GM23248 (cell line): ENCODE data around the gene C22orf42. TPM values are rescaled to one million over a fixed set of nuclear protein-coding genes. Genes with fewer than 3 reads are reported as not detected.

ENCODE experiments used
- DNase-seq: peaks from one replicate; pipeline ENCODE4 v3.0.0-alpha.2; 2015
- H2AFZ ChIP-seq: fragments of 200-600 bp; sonication (generic); 2 replicates; pipeline ENCODE4 v1.6.1; 2016; ENCODE audit warnings: antibody characterized with exemption
- H3F3A ChIP-seq: fragments of 200-600 bp; sonication (generic); 2 replicates; pipeline ENCODE4 v1.6.1; 2016; ENCODE audit warnings: mild to moderate bottlenecking, antibody characterized with exemption, mixed run types; ENCODE audit not compliant: insufficient read depth
- H3K27ac ChIP-seq: fragments of 200-600 bp; sonication (generic); 2 replicates; pipeline ENCODE4 v1.5.1; 2016; ENCODE audit warnings: mild to moderate bottlenecking
- H3K27me3 ChIP-seq: fragments of 200-600 bp; sonication (generic); replicated peaks from 2 replicates; pipeline ENCODE4 v1.6.1; 2016; ENCODE audit warnings: mild to moderate bottlenecking; ENCODE audit not compliant: insufficient read depth
- H3K36me3 ChIP-seq: fragments of 200-600 bp; sonication (generic); 2 replicates; pipeline ENCODE4 v1.6.1; 2016; ENCODE audit warnings: low read depth, mild to moderate bottlenecking
- H3K4me1 ChIP-seq: fragments of 200-600 bp; sonication (generic); 2 replicates; pipeline ENCODE4 v1.6.1; 2016; ENCODE audit warnings: mild to moderate bottlenecking; ENCODE audit not compliant: insufficient read depth
- H3K4me2 ChIP-seq: fragments of 200-600 bp; sonication (generic); one replicate; pipeline ENCODE4 v1.6.1; 2016; ENCODE audit warnings: mild to moderate bottlenecking; ENCODE audit not compliant: unreplicated experiment
- H3K4me3 ChIP-seq: fragments of 200-600 bp; sonication (generic); 2 replicates; pipeline ENCODE4 v1.5.1; 2016; ENCODE audit warnings: mild to moderate bottlenecking
- H3K79me2 ChIP-seq: fragments of 200-600 bp; sonication (generic); 2 replicates; pipeline ENCODE4 v1.6.1; 2016; ENCODE audit warnings: mild to moderate bottlenecking; ENCODE audit not compliant: insufficient read depth
- H3K9ac ChIP-seq: fragments of 200-600 bp; sonication (generic); 2 replicates; pipeline ENCODE4 v1.6.1; 2016; ENCODE audit warnings: mild to moderate bottlenecking
- H3K9me2 ChIP-seq: fragments of 200-600 bp; sonication (generic); 2 replicates; pipeline ENCODE4 v1.6.1; 2016; ENCODE audit warnings: mixed run types, mild to moderate bottlenecking, moderate library complexity; ENCODE audit not compliant: insufficient read depth
- H3K9me3 ChIP-seq: fragments of 200-600 bp; sonication (generic); one replicate; pipeline ENCODE4 v1.6.1; 2017; ENCODE audit warnings: low read depth
- H4K20me1 ChIP-seq: fragments of 200-600 bp; sonication (generic); 2 replicates; pipeline ENCODE4 v1.6.0; 2016; ENCODE audit not compliant: insufficient read depth
- EZH2 ChIP-seq: fragments of 200-600 bp; sonication (generic); IDR thresholded peaks from 2 replicates; pipeline ENCODE4 v1.6.1; 2018; ENCODE audit warnings: antibody characterized with exemption, mild to moderate bottlenecking; ENCODE audit not compliant: insufficient read depth, poor library complexity, severe bottlenecking
- EZH2phosphoT487 ChIP-seq: fragments of 200-600 bp; sonication (generic); IDR thresholded peaks from 2 replicates; pipeline ENCODE4 v1.6.1; 2018; ENCODE audit warnings: antibody characterized with exemption, moderate library complexity, mild to moderate bottlenecking, low read depth; ENCODE audit not compliant: insufficient read depth
- WGBS, 2 experiments: methylation state at CpG; one replicate each; pipeline ENCODE4 v1.1.6; 2015 to 2017; ENCODE audit warnings: low lambda C conversion rate in 2 of 2, low coverage in 1 of 2; ENCODE audit errors: missing lambda C conversion rate in 2 of 2; 5-methylcytosine and 5-hydroxymethylcytosine counted together
- in situ Hi-C: fragments of 300-500 bp; cut with MboI; formaldehyde crosslinking; loops from 2 replicates; pipeline ENCODE4 v1.15.0; 2020
- polyA plus RNA-seq: library from polyadenylated mRNA; unstranded; fragments of >200 nt; fragmentation: Nextera tagmentation; extraction: Ambion mirVana; gene quantifications from 2 replicates; pipeline ENCODE4 v1.2.1, GENCODE V29; 2016
- small RNA-seq: library from RNA; depleted of rRNA; stranded (forward); fragments of <200 nt; gene quantifications from one replicate; pipeline ENCODE3, GENCODE V24; 2014; ENCODE audit warnings: low read depth, low replicate concordance
- total RNA-seq: library from RNA; depleted of rRNA; stranded (reverse); fragments of >200 nt; shearing (Covaris generic); gene quantifications from 2 replicates; pipeline ENCODE4 v1.2.3, GENCODE V29; 2014; rRNA removed

The C22orf42 gene
- total and polyA plus RNA-seq, 2 experiments from 2014 or later, result not detected

GRCh38 chr22:32112380-32112779, 46.7 kb downstream of the C22orf42 start:
- no peaks in the 10 kb centered on the region for H3F3A ChIP-seq
- no peak for DNase-seq
- no peaks in the 10 kb centered on the region for H3K36me3 ChIP-seq
- no peaks in the 10 kb centered on the region for H4K20me1 ChIP-seq
- TF ChIP-seq EZH2phosphoT487 (no peak), EZH2 (no peak)
- H2AFZ ChIP-seq, result no peak overlapping the region
- no peak overlapping the region for H3K4me2 ChIP-seq
- no peaks in the 10 kb centered on the region for H3K9me3 ChIP-seq
- H3K27ac ChIP-seq, result no peak overlapping the region
- peaks cover 37% of the 10 kb centered on the region for H3K27me3 ChIP-seq
- H3K9me2 ChIP-seq, result no peaks in the 10 kb centered on the region
- H3K9ac ChIP-seq, result no peak overlapping the region
- no peaks in the 10 kb centered on the region for H3K4me1 ChIP-seq
- in situ Hi-C loops, result no loop called here
- WGBS, 2 experiments, result 6 to 7% methylated on average over 2 of the region's 2 CpGs
- H3K4me3 ChIP-seq, result no peak overlapping the region
- H3K79me2 ChIP-seq, result no peaks in the 10 kb centered on the region

- Histone ChIP-seq H2AFZ (no peak overlapping the region), H3K27ac (no peak overlapping the region), H3K9me3 (no peaks in the 10 kb centered on the region), H3K9ac (no peak overlapping the region), H3K4me3 (no peak overlapping the region), H3K9me2 (no peaks in the 10 kb centered on the region), H3K36me3 (no peaks in the 10 kb centered on the region), H3K4me2 (no peak overlapping the region), H3K4me1 (no peaks in the 10 kb centered on the region), H4K20me1 (no peaks in the 10 kb centered on the region), H3K79me2 (no peaks in the 10 kb centered on the region), H3K27me3 (peaks cover 25% of the 10 kb centered on the region; the same call in 1 of the 2 replicates), H3F3A (no peaks in the 10 kb centered on the region)
- 0% methylated on average over 1 of the region's 1 CpG for WGBS, 2 experiments
- in situ Hi-C loops, result no loop called here
- TF ChIP-seq EZH2, result no peak
- no peak for TF ChIP-seq EZH2phosphoT487
- DNase-seq, result peak; percentile 18
Observed at GRCh38 chr22:32106930-32107329, 52.2 kb downstream of the C22orf42 start.

- WGBS, 2 experiments, result 7 to 17% methylated on average over 2 of the region's 2 CpGs
- H2AFZ ChIP-seq, result no peak overlapping the region
- no peaks in the 10 kb centered on the region for H3K9me2 ChIP-seq
- no peaks in the 10 kb centered on the region for H3F3A ChIP-seq
- H3K9me3 ChIP-seq, result no peaks in the 10 kb centered on the region
- no peaks in the 10 kb centered on the region for H3K36me3 ChIP-seq
- peak; percentile 43 for DNase-seq
- in situ Hi-C loops, result no loop called here
- no peaks in the 10 kb centered on the region for H3K79me2 ChIP-seq
- TF ChIP-seq EZH2phosphoT487 (no peak), EZH2 (no peak)
- no peak overlapping the region for H3K4me2 ChIP-seq
- H3K4me3 ChIP-seq, result no peak overlapping the region
- no peak overlapping the region for H3K9ac ChIP-seq
- H3K27me3 ChIP-seq, result peaks cover 10% of the 10 kb centered on the region
- no peaks in the 10 kb centered on the region for H4K20me1 ChIP-seq
- H3K4me1 ChIP-seq, result no peaks in the 10 kb centered on the region
- H3K27ac ChIP-seq, result no peak overlapping the region
Observed at GRCh38 chr22:32103658-32104315, 55.3 kb downstream of the C22orf42 start.

GRCh38 chr22:32100711-32101110, 58.4 kb downstream of the C22orf42 start:
- DNase-seq, result no peak
- no peak for TF ChIP-seq EZH2phosphoT487
- no peak for TF ChIP-seq EZH2
- in situ Hi-C loops, result no loop called here
- H3K79me2 ChIP-seq, result no peaks in the 10 kb centered on the region
- H3K4me2 ChIP-seq, result no peak overlapping the region
- no peaks in the 10 kb centered on the region for H3K9me2 ChIP-seq
- H3K36me3 ChIP-seq, result no peaks in the 10 kb centered on the region
- WGBS, 2 experiments, result 23 to 65% methylated on average over 1 of the region's 1 CpG
- H4K20me1 ChIP-seq, result no peaks in the 10 kb centered on the region
- H3K4me1 ChIP-seq, result no peaks in the 10 kb centered on the region
- H3K27ac ChIP-seq, result no peak overlapping the region
- H3K4me3 ChIP-seq, result no peak overlapping the region
- no peak overlapping the region for H2AFZ ChIP-seq
- H3F3A ChIP-seq, result no peaks in the 10 kb centered on the region
- no peaks in the 10 kb centered on the region for H3K9me3 ChIP-seq
- peaks cover 16% of the 10 kb centered on the region for H3K27me3 ChIP-seq
- no peak overlapping the region for H3K9ac ChIP-seq

Small RNA genes within 50 kb of the gene (small RNA-seq; reads per million reads assigned to genes)
- gene AP1B1P2, result not detected
- gene RF02171, result not detected

Other genes with a start within 250 kb of the C22orf42 start
- gene YWHAH, start 214.8 kb downstream of the C22orf42 start, total RNA-seq, result 148 and 168 TPM in 2 replicates
- 237 and 248 TPM in 2 replicates for gene YWHAH, start 214.8 kb downstream of the C22orf42 start, polyA plus RNA-seq
- not detected in 2 replicates for gene SLC5A1, start 116.0 kb downstream of the C22orf42 start, total RNA-seq
- not detected in 2 replicates for gene SLC5A1, start 116.0 kb downstream of the C22orf42 start, polyA plus RNA-seq
- not detected in 2 replicates for gene RFPL2, start 45.8 kb upstream of the C22orf42 start, total RNA-seq
- gene RFPL2, start 45.8 kb upstream of the C22orf42 start, polyA plus RNA-seq, result not detected in 2 replicates
- gene SLC5A4, start 96.0 kb upstream of the C22orf42 start, total RNA-seq, result not detected in 2 replicates
- not detected in 2 replicates for gene SLC5A4, start 96.0 kb upstream of the C22orf42 start, polyA plus RNA-seq
- not detected in 2 replicates for gene RFPL3, start 198.6 kb upstream of the C22orf42 start, total RNA-seq
- not detected in 2 replicates for gene RFPL3, start 198.6 kb upstream of the C22orf42 start, polyA plus RNA-seq